T-helper 1 cell treated with Interleukin-12 subunit alpha and Interleukin-12 subunit beta and Interleukin-4 antibody, amounts not matched to agents 30 ng/mL and 1 ng/mL, for 36 hours (primary cell): ENCODE measurements around the gene MTUS2. TPM values are rescaled to one million over a fixed set of nuclear protein-coding genes. Genes with fewer than 3 reads are reported as not detected.

ENCODE experiments used
- intact Hi-C: fragments of 100-400 bp; cut with micrococcal nuclease; formaldehyde crosslinking; loops from one replicate; pipeline ENCODE4 v1.15.1; 2024
- total RNA-seq: library from RNA; stranded (reverse); gene quantifications from 2 replicates; pipeline ENCODE4 v1.2.3, GENCODE V29; 2022

Gene MTUS2
- total RNA-seq, 1 donor from 2014 or later = not detected

DNA sequence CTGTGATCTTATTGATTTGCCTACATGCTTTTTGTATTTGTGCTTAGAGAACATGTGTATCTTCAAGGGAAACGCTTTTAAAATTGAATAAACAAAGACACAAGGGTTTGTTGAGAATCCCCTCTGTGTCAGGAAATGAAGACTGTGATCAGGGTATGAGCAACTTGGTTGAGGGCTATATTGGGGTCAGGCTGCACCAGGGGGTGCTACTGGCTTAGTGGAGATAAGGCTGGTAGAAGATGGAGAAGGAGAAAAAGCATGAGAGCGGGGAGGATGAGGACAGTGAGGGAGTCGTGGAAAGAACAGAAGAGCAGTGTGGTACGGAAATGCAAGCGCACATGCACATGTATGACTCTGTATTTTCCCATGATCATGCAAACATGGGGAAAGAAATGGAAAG lies 201.6 kb downstream of the MTUS2 start:
- intact Hi-C loops = no loop called here

DNA sequence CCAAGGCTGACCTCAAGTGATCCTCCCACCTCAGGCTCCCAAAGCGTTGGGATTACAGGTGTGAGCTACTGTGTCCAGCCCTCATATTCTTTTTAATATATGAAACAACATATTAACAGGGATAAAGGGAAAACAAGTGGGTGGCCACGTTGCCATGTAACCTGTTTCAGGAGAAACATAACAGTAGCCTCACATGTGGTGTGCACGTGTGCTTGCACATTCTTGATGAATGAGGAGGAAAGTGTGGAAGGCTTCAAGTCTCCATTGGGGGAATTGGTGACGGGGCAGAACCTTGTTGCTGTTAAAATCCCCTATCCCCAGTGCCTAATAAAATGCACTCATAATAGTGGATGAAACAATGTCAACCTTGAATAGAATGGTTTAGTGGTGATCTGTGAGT lies 202.3 kb downstream of the MTUS2 start:
- intact Hi-C loops = no loop called here

DNA sequence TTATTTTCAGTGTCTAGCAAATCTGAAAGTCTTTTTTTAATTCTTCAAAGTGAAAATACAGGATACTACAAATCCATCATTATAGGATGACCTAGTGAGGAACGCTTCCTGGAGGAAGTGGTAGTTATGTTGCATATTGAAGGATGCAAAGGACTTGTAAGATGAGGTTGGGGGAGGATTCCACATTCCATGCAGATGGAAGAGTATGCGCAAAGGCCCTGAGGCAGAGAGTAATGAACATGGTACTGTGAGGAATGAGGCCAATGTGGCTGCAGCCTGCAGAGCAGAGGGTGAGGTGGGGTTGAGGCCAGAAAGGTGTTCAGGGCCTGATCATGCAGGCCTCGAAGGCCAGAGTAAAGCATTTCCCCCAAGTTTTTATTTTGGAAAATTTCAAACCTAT lies 202.8 kb downstream of the MTUS2 start:
- intact Hi-C loops = no loop called here

DNA sequence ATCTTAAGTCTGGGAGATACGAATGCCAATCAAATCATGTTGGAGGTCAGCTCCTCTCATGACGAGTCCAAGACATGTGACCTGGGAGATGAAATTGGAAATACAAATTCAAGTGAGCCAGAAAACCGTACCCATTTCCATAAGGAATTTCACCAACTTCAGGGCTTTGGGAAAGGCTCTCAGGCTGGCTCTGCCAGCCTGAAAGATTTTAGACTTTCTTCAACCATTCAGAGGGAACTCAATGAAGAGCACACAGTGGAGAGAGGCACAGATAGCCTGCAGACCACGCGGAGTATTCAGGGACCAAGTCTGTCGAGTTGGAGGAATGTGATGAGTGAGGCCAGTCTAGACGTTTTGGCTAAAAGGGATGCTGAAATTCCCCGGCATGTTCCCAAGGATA lies 204.6 kb downstream of the MTUS2 start:
- intact Hi-C loops = no loop called here

DNA sequence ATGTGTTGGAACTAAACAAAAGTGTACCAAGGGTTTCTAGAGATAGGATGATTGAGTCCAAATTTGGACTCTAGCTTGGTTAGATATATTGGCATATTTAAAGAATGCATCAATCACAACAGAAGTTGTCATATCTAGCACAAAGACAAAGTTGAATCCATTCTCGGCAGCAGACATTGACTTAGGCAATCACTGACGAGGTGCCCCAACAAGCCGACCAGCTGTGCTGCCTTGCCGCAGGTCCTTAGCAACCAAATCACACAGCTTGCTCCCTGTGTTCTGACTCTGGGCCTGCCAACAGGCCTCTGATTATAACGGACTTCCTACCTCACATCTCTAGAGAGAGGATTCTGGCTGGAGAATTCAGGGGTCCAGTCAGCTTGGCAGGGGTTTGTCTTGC lies 208.7 kb downstream of the MTUS2 start:
- intact Hi-C loops = no loop called here

DNA sequence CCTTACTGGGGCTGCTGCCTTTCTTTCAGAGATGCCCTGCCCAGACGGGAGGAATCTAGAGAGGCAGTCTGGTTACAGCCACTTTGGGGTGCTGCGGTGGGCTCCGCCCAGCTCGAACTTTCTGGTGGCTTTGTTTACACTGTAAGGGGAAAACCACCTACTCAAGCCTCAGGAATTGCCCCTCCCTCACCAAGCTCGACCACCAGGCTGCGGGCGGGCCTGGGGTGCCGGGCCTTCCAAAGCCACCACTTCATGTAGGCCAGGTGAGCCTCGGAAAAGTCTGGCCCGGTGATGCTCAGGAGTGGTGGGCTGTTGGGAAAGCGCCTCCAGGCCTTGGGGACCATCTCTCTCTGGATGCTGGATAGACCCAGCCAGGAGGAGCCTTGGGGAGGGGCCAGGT lies 218.6 kb downstream of the MTUS2 start:
- intact Hi-C loops = no loop called here

DNA sequence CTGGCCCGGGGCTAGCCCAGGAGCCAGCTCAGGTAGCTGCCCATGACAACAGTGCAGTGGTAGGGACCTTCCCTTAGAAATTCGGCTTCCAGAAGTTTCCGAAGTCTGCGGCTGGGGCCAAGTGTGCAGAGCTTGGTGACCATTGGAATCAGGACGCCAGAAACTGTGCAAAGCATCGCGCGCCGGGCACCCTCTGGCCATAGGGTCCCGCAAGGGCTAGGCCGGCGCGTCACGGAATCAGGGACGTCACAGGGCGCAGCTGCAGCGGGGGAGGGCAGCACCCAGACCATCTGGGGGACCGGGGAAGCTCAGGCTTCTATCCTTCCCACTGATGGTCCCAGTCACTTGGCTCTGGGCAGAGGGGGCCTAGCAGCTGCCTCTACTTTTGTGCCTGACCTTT lies 219.1 kb downstream of the MTUS2 start:
- intact Hi-C loops = no loop called here

DNA sequence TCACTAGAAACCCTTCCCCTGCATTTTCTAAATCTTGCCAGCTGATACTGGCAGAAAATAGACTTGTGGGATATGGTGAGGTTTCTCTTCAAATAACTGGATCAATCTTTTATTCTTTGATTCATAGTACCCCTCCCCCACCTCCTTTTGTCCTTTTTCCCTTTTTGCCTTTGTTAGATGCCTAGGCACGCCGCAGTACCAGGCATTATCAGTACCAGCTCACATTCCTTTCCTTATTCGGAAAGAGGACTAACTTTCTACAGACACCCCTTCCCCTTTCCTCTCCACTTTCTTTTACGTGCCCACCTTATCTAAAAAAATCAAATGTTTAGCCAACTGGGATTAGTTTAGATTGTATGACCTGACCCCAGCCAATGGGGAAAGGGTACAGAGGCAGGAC lies 226.4 kb downstream of the MTUS2 start:
- intact Hi-C loops = no loop called here

DNA sequence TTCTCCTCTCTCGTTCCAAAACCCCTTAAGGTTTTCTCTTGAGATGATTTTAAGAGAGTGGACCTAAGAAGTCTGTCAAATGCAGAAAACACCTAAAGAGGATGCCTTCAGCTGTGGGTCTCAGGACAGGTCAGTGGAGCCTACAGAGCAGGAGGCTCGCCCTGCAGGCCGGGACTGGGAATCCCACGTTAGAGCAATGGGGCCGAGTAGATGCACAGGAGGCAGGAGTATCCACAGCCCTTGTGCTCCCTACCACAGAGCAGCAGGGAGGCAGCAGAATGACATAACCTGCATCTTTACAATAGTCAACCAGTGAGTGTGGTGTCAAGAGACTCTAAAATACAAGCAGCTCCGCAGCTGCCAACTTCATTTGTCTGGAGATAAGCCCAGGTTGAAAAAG lies 229.4 kb downstream of the MTUS2 start:
- intact Hi-C loops = no loop called here

DNA sequence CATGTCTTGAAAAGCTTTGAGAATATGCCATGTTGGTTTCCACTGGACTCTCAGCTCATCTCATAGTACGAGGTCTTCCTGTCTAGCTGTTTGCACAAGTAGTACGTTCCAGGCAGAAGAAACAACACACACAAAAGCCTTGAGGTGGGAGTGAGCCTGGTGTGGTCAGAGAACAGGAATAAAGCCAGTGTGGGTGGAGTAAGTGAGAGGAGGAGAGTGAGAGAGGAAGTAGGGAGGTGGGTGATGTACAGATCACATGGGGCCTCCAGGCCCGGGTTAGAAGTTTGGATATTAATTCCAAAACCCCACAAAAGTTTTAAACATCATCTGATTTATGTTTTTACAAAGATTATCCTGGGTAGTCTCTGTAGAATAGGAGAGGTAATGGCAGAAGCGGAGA lies 230.6 kb downstream of the MTUS2 start:
- intact Hi-C loops = no loop called here

DNA sequence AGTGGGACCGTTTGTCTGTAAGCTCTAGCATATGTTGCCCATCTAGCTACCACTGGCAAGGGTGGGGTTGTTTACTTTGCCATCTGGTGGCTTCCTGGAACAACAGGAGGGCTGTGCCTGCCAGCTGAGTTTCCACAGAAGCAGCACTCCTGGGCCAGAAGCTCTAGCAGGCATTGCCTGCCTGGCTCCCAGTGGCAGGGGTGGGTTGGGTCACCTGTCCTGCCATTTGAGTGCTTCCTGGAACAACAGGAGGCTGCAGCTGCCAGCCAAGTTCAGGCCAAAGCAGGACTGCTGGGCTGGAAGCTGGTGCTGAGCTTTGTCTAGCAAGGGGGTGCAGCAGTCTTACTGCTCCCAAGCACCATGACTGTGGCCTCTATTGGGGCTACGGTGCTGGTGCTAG lies 239.7 kb downstream of the MTUS2 start:
- intact Hi-C loops = no loop called here

DNA sequence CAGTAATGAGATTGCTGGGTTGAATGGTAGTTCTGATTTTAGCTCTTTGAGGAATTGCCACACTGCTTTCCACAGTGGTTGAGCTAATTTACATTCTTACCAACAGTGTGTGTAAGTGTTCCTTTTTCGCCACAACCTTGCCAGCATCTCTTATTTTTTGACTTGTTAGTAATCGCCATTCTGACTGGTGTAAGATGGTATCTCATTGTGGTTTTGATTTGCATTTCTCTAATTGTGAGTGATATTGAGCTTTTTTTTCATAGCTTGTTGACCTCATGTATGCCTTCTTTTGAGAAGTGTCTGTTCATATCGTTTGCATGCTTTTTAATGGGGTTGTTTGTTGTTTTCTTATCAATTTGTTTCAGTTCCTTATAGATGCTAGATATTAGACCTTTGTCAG lies 245.0 kb downstream of the MTUS2 start:
- intact Hi-C loops = no loop called here

DNA sequence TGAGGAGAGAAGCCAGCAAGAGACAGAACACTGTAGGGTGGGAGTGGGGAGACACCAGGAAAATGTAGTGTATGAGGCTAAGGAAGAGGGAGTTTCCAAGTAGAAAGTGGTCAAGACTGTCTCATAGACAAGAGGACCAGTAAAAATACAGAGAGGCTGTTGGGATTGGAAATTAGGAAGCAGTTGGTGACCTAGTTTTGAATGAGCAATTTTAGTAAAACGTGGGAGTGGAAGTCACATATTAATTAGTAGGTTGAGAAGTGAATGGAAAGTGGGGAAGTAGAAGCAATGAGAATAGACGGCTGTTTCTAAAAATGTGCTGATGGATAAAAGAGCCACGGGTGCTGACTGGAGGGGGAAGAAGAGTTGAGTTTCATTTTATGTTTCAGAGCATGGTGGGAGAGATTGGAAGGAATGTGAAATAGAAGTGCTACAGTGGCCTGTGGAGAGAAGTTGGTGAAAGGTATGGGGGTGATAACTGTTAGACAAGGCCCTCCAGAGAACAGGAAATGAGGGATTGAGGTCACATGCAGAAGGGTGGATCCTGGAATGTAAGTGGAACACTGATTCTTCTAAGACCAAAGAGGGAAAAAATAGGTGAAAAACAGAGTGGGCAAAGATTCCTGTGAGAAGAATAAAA lies 247.3 kb downstream of the MTUS2 start:
- intact Hi-C loops = no loop called here

DNA sequence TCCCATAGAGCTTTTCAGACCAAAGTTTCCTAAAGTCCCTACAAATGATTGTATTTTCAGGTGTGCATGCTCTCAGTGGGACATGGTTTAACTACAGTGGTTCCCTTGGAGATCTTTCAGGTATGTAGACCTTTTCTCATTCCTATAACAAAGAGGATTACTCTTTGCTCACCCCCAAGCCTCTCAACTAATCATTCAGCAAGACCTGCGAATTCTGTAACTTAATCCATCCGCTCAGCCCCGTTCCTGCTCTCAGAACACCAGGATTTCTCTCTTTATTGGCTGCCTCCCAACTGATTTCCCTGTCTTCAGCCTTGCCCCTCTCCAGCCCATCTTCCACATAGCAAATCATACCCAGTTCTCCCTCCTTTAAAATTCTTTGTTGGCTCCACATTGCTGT lies 253.6 kb downstream of the MTUS2 start:
- intact Hi-C loops = no loop called here

DNA sequence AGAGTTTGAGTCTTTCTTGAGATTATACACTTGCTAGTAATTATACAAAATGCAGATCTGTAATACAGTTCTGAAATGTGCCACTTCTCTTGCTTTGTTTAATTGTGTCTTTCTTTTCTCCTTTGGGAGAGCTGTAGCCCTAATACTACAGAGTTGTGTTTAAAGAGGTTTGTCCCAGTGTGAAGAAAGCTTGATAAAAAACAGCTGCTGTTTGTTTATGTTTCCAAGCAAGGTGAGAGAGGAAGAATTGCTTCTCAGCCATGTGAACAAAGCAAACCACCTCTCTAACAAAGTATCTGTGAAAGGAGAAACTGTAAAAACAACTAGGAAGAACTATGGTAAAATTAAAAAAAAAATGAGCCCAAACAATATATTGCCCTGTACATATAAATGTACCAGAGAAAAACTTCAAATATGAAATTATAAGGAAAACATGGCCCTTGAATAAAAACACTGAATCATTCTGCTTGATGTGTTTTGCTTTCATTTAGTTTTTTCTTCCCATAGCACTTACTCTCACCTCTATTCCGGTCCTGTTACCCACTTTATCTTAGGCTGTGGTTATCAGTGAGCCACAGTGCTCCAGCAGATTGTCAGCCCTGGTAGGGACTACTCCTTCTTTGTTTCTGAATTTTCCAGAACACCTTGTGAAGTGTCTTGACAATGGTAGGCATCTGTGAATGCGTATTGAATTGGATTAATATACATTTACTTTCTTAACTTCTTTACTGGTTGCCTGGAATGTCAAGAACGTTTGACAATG lies 257.1 kb downstream of the MTUS2 start:
- intact Hi-C loops = no loop called here

DNA sequence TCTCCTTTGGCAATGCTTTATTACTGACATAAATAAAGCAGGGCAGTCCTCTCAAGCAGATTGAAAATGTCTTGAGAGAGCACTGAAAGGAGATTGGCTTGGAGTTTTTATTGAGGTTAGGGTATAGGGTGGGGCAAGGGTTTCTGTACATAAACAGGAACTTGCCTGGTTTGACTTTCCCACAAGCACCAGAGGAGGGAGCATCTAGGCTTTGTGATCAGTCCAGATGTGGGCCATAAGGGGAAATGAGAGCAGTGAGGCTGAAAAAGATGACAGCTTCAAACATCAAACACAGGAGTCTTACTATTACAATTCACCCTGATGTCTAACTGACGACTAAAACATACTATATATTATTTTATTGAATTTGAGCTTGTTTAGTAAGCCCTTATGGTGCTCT lies 260.9 kb downstream of the MTUS2 start:
- intact Hi-C loops = loop anchor here (1.0 kb wide), 1 partner anchor 282 kb away; no protein-coding TSS in a partner anchor

DNA sequence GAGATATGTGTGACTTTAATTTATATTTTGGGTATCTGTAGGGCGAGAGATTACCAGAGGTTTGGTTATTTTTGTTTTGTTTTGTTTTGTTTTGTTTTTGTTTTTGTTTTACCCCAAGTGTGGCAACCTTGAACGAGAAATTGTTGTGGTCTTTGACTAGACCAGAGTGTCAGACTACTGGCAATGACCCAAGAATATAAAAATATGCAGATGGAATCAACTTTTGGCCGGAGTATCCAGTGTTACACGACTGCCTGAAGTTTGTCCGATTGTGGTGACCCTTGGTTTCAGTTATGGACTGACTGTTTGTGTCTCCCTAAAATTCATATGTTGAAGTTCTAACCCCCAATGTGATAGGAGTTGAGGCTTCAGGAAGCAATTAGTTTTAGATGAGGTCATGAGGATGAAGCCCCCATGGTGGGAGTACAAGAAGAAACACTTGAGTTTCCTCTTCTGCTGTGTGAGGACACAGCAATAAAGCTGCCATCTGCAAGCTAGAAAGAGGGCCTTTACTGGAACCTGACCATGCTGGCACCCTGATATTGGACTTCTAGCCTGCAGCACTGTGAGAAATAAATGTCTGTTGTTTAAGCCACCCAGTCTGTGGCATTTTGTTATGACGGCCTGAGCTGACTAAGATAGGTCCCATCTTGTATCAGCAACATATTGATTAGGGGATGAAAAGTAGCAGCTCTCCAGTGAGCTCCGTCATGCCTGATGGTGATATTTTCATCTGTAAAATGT lies 261.7 kb downstream of the MTUS2 start:
- intact Hi-C loops = loop anchor here (1.0 kb wide), 1 partner anchor 281 kb away; no protein-coding TSS in a partner anchor

DNA sequence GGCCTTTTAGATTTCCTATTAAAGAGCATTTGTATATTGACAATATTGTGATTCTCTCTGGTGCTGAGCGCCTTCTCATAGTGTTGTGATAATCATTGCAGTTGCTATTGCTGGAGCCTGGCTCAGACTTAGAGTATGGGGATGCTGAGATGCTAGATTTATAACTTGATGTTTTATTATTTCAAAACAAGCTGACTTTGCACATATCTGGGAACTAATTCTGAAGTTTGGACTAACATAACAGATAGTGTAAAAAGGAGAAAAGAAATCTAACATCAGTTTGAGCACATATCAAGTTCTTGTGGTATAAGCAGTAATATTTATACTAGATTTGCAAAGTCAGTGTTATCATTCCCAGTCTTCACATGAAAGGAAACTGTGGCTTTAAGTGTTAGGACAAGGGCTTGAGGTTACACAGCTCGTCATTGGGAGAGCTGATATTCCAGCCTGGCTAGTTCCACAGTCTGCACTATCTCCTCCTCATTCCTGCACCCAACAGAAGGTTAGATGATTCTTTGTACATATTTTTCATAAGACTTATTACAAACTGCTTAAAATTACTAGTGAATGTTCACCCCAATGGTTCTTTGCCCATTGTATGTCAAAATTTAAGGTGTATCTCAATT lies 279.8 kb downstream of the MTUS2 start:
- intact Hi-C loops = no loop called here

DNA sequence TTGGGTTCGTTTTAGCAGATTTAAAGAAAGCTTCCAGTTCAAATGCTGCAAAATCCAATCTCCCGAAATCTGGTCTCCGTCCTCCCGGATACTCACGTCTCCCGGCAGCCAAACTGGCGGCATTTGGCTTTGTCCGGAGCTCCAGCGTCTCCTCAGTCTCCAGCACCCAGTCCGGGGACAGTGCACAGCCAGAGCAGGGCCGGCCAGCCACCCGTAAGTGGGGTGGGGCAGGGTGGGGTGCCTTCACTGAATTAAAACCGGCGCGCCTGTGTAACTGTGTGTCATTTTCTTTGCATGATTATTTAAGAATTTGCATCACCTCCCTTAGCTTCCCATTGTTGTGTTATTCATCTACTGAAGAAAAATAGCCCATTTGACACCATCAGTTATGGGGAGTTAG lies 280.6 kb downstream of the MTUS2 start:
- intact Hi-C loops = no loop called here

DNA sequence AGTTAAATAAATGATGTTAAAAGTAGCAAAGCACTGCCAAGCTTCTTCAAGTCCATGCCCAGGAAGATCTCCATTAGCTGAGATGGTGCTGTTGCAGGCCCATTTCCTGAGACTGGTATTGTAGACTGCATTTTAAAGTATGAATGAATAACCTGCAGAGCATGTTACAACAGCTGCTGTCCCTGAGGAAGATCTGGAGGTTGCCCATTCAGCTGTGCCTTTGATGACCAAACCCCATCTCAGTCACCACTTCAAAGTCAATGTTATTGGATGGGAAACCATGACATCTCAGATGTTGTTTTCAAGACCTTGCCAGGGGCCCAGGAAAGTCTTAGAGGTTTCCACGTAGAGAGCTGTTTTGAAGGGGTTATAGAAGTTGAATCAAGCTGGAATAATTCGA lies 281.3 kb downstream of the MTUS2 start:
- intact Hi-C loops = no loop called here

DNA sequence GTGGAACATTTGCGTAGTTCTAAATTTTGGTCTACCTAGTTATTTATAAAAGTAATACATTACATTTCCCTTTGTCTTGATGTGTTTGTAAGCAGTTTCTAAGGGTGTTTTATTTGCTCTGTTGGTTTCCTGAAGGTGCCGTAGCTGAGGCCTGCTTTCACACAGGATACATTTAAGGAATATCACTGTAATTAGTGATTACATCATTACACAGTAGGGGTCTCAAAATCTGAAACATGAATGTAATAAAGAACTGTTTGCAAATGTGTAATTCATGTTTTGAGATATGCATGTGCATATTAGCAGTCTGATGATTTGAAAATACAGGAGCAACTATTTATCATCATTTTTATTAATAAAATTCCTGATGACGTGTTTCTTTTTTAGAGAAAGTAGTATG lies 281.8 kb downstream of the MTUS2 start:
- intact Hi-C loops = no loop called here
